Measurements from ENCODE around the gene SPTLC1. TPM values are rescaled to one million over a fixed set of nuclear protein-coding genes. Genes with fewer than 3 reads are reported as not detected.

SPTLC1 gene, protein sequence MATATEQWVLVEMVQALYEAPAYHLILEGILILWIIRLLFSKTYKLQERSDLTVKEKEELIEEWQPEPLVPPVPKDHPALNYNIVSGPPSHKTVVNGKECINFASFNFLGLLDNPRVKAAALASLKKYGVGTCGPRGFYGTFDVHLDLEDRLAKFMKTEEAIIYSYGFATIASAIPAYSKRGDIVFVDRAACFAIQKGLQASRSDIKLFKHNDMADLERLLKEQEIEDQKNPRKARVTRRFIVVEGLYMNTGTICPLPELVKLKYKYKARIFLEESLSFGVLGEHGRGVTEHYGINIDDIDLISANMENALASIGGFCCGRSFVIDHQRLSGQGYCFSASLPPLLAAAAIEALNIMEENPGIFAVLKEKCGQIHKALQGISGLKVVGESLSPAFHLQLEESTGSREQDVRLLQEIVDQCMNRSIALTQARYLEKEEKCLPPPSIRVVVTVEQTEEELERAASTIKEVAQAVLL
- total RNA-seq (2022; extraction: Qiagen RNA extraction; ENCODE audit: low read depth) = 57.4 to 73.1 TPM (median 68.1 TPM) in 5 replicates

DNA sequence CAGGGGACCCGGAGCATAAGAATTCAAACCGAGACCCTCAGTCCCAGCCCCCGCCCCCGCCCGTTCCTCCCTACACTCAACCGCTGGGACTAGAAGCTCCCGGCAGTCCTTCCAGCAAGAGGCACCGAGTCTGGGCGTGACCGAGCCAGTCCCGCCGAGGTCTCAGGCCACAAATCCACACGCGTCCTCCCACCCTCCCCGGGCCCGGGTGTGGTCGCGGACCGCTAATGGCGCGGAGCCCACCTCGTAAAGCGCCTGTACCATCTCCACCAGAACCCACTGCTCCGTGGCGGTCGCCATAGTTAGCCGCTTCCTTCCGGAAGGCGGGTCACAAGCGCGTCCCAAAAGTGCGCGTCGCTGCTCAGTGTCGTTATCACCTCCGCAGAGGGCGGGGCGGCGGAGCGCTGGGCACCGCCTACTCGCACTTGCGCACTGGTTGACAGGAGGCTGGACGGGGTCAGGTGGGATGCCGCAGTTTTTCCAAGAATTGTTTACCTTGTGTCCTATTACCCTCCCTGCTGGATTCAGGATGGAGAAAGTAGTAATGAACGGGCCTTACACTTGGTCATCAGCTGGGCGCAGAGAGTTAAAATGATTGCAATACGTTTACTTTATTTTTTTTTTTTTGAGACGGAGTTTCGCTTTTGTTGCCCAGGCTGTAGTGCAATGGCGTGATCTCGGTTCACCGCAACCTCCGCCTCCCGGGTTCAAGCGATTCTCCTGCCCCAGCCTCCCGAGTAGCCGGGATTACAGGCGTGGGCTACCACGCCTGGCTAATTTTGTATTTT lies at the start of gene SPTLC1:
TSS of gene SPTLC1 (minus strand) at position 343 of the 788 bp plus-strand sequence. CDS start at position 300, 43 bp downstream.

Other genes starting within 250 kb of the SPTLC1 start
- 1.0 to 1.9 TPM (median 1.5 TPM) in 5 replicates for gene ROR2, start 165.2 kb downstream of the SPTLC1 start, total RNA-seq (2022; extraction: Qiagen RNA extraction; ENCODE audit: low read depth)
- 106 to 124 TPM (median 111 TPM) in 5 replicates for gene IARS1, start 178.3 kb upstream of the SPTLC1 start, total RNA-seq (2022; extraction: Qiagen RNA extraction; ENCODE audit: low read depth)
- gene NOL8, start 209.9 kb upstream of the SPTLC1 start, total RNA-seq (2022; extraction: Qiagen RNA extraction; ENCODE audit: low read depth) = 30.3 to 36.3 TPM (median 33.2 TPM) in 5 replicates
- 5.3 to 9.9 TPM (median 6.8 TPM) in 5 replicates for gene CENPP, start 210.5 kb upstream of the SPTLC1 start, total RNA-seq (2022; extraction: Qiagen RNA extraction; ENCODE audit: low read depth)

Data from A549 treated with DMSO at 1 μM for 4 hours (cell line).